Anterior cingulate cortex (tissue), 58 donors: ENCODE measurements around the gene PYROXD2.

Experiments used
- DNase-seq, 58 donors: peaks; one replicate each; lab custom pipeline; 2025; lab: John Stamatoyannopoulos, UW

PYROXD2 gene

GRCh38 chr10:98414932-98415730, at the start of gene PYROXD2:
TSS of gene PYROXD2 (minus strand) at chr10:98415182. CDS start at chr10:98415135, 47 bp downstream.
- DNase-seq = peak in 54 of 58 donors; percentile 9 to 83 (median 61)

- no peak for DNase-seq
Measured at GRCh38 chr10:98463976-98464754, 49.2 kb upstream of the PYROXD2 start.

GRCh38 chr10:98463016-98463415, 48.0 kb upstream of the PYROXD2 start:
- no peak for DNase-seq

GRCh38 chr10:98461500-98461842, 46.5 kb upstream of the PYROXD2 start:
- no peak for DNase-seq

- peak in 1 of 58 donors; percentile 32 for DNase-seq
Measured at GRCh38 chr10:98460837-98461499, 46.0 kb upstream of the PYROXD2 start.

- no peak for DNase-seq
Measured at GRCh38 chr10:98458809-98459784, 44.1 kb upstream of the PYROXD2 start.

GRCh38 chr10:98457721-98458120, 42.7 kb upstream of the PYROXD2 start:
- DNase-seq = no peak

GRCh38 chr10:98456686-98457482, 41.9 kb upstream of the PYROXD2 start:
- no peak for DNase-seq

GRCh38 chr10:98456043-98456570, 41.1 kb upstream of the PYROXD2 start:
- DNase-seq = no peak

GRCh38 chr10:98453729-98454128, 38.7 kb upstream of the PYROXD2 start:
- DNase-seq = no peak

GRCh38 chr10:98450618-98451017, 35.6 kb upstream of the PYROXD2 start:
- no peak for DNase-seq

- no peak for DNase-seq
Measured at GRCh38 chr10:98449287-98449686, 34.3 kb upstream of the PYROXD2 start.

GRCh38 chr10:98446661-98447221, 31.8 kb upstream of the PYROXD2 start, which contains the start of gene HPS1:
TSS of gene HPS1 (minus strand) at chr10:98446935. CDS start at chr10:98443240, 3,695 bp downstream.
- peak in 53 of 58 donors; percentile 14 to 83 (median 61) for DNase-seq

GRCh38 chr10:98446151-98446660, 31.2 kb upstream of the PYROXD2 start:
- DNase-seq = peak in 34 of 58 donors; percentile 17 to 74 (median 56)

GRCh38 chr10:98445200-98445812, 30.3 kb upstream of the PYROXD2 start:
- no peak for DNase-seq

- DNase-seq = peak in 3 of 58 donors; percentile 6 to 11 (median 9)
Measured at GRCh38 chr10:98444314-98445006, 29.5 kb upstream of the PYROXD2 start.

GRCh38 chr10:98438715-98439114, 23.7 kb upstream of the PYROXD2 start:
- no peak for DNase-seq
